GM21528 (cell line): ENCODE data around the gene OSBPL3.

Experiments used
- ATAC-seq: cut with Tn5 transposase; IDR thresholded peaks from one replicate; pipeline ENCODE4 v1.9.1; 2021; ENCODE audit warnings: mild to moderate bottlenecking, moderate library complexity; ENCODE audit not compliant: unreplicated experiment, low FRiP score

Gene OSBPL3

DNA sequence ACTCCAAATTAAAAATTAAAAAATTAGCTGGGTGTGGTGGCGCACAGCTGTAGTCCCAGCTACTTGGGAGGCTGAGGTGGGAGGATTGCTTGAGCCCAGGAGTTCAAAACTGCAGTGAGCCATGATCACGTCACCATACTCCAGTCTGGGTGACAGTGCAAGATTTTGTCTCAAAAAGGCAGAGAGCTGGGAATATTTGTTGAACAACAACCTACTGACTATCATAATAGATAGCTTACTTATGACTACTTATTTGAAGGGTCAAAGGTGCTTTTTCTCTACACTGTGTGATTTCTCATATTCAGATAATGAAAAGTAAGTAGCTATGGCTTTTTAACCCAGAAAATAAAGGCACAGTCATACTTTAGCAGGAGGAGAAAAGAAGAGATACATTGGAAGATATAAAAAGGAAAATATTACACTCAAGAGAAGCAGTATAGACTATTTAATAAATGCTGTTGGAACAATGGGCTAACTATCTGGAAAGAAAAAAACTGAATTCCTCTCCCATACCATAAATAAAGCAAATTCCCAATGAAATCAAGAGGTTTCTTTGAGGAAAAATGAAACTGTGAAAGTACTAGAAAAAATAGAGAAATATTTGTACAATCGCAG is 229.4 kb downstream of the OSBPL3 start:
- ATAC-seq: no peak

- no peak for ATAC-seq
Observed at GRCh38 chr7:24748521-24748920, 231.5 kb downstream of the OSBPL3 start.
